GM12875 (cell line): ENCODE data around the gene ASB12.
A peak's percentile ranks its signal among the peaks of the same experiment; 100 is the strongest.
"Not testable (repeated sequence)": the region's sequence is repeated elsewhere in the genome, so short reads cannot be mapped to it uniquely, and the experiment has no call there.

Experiments used
- H3K4me3 ChIP-seq: one replicate; pipeline ENCODE4 v1.5.1; 2011; ENCODE audit warnings: low read depth, low read length, control low read depth
- CTCF ChIP-seq: IDR thresholded peaks from 2 replicates; pipeline ENCODE4 v1.5.1; 2011; ENCODE audit warnings: low read depth, mild to moderate bottlenecking, control low read depth, inconsistent platforms, low read length, moderate library complexity, borderline replicate concordance; ENCODE audit not compliant: insufficient read depth

The ASB12 gene

DNA sequence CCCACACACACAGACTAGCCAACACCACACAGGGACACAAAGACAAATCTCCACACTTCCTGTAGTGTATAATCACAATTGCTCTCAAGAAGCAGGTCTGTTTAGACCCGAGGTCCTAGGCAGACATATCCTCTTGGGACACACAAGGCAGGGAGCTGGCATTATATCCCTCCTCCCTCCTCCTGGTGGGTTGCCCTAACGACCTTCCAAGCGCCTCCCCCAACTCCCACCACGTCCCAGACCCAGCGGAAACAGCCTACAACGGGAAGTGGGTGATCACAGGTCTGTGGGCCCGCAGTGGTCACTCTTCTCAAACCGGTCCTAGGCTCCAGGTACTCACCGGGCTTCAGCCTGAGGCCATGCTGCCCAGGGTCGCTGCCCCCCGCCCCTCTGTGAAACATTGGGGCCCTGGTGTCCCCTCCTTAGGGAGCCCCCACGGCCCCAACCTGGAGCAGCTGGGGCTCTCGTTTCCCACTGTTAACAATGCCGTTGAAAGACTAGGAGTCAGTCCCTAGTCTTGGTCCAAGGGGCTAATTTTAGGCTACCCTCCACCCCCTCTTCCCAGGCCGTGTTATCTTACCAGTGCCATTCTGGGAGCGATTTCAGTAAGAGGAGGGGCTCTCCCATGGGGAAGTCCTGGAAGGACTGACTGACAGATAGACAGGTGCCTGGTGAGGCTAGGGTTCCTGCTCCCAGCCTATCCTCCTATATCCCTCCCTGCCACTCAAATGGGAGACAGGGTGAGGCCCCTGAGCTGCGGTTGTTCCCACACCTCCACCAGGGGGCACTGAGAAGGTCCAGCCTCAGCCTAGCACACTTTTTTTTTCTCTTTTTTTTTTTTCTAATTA lies at the start of gene ASB12:
TSS of gene ASB12 (minus strand) at position 485 of the 848 bp plus-strand sequence. CDS start 4,957 bp downstream, outside the sequence.
- no peak for TF ChIP-seq CTCF
- H3K4me3 ChIP-seq = no peak within 1 kb of the TSS

DNA sequence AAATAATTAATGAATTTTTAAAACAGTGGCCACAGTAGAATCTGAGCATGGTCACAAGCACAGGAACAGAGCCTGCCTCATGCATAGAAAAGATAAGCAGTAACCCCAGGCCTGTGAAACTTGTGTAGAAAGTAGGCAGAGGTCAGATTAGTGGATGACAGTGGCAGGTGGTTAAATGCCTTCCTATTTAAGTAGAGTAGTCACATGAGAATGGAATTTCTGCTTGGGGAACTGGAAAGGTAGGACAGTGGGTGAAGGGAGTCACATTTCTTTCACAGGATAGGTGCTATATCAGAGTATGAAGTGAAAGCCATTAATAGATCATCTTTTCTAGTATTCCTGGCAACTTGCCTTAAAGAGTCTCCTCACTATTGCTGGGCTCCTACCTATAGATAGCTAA lies 34.9 kb upstream of the ASB12 start:
- TF ChIP-seq CTCF = no peak
- H3K4me3 ChIP-seq = no peak overlapping the region

DNA sequence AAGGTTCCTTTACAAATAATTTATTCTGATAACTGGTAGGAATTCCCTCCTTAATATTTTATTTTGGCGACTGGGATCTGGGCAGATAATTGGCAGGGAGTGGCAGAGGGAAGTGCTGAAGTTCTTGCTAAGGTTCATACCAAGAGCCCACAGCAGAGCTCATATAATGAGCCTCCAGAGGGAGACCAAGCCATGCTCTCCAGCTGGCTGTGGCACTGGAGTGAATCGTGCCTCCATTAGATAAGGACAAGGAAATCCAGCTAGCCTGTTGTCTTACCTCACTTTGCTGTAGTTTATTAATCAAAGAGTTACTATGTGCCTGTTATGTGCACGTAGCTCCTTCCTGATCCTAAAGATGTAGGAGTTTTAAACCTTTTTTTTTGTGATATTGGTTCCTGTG lies 1.3 kb downstream of the ASB12 start:
- TF ChIP-seq CTCF = no peak
- H3K4me3 ChIP-seq = no peak overlapping the region

GRCh38 chrX:64218023-64218422 lies 12.4 kb downstream of the ASB12 start:
- H3K4me3 ChIP-seq = no peak overlapping the region
- no peak for TF ChIP-seq CTCF

- not testable (repeated sequence) for H3K4me3 ChIP-seq
These were observed 16.4 kb downstream of the ASB12 start for GRCh38 chrX:64213989-64214388.

DNA sequence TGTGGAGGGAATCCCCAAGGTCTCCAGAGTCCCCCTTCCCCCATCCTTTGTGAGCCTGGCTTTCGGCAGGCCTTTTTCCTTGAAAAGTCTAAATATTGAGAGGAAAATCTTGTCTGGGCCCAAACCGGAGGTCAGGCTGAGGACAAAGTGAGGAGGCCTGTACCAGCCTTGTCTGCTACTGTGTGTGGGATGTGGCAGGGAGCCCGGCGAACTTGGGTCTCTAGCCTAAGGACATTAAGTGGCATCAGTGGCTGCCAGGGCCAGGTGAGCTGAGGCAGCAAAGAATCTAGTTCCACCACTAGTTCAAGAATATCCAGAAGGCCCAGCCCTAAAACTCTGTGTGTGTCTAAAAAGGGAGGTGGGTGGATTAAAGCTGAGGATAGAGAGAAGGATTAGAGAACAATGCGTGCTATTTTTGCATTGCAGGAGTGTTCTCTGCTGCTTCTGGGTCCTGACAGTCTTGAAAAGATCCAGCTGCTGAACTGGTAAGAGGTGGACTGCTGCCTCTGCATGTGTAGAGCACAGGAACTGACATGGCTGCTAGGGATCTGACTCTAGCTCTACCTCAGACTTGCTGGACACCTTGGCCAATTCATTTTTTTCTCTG lies 23.7 kb downstream of the ASB12 start:
- H3K4me3 ChIP-seq = peak overlapping the region; percentile 73
- TF ChIP-seq CTCF = no peak

DNA sequence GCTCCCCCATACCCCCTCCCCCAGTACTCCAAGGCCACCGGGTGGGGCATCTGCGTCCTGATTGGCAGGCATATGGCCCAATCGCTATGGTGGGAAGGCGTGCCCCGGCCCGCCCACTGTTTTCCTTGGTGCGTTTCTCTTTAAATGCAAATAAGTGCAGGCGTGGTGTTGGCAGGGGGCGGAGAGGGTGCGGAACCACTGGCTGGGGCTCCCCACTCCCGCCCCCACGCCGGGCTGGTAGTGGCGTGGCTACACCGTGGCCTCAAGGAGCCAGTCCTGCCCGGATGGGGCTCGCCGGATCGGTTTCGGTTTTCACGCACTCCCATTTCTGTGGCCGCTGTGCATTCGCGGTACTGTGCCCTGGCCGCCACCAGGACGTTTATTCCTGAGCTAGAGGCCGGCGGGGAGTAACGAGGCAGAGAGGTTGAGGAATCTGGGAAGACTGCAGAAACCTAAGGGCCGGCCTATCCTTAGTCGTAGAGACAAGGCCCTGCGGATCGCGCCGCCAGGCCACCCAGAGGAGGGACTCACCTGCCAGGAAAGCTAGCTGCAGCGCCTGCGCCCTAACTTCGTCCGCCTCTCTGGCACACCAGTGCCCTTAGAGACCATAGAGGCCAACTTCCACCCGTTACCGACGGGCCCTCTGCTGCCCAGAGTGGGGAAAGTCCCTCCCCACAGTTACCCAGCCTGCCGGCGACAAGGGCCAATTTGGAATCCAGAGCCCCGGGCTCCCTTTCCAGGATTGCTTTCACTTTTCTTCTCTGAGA lies 24.5 kb downstream of the ASB12 start:
- peak; percentile 14; the same call in 1 of the 2 replicates for TF ChIP-seq CTCF
- H3K4me3 ChIP-seq = peak overlapping the region; percentile 73
